GM19351 (cell line): ENCODE data around the gene TKT.
"Not testable (repeated sequence)": the region's sequence is repeated elsewhere in the genome, so short reads cannot be mapped to it uniquely, and the experiment has no call there.

Source experiments
- ATAC-seq: cut with Tn5 transposase; IDR thresholded peaks from one replicate; pipeline ENCODE4 v1.9.1; 2021; ENCODE audit warnings: mild to moderate bottlenecking, moderate library complexity; ENCODE audit not compliant: unreplicated experiment

Gene TKT

GRCh38 chr3:53260286-53260785 is 4.5 kb upstream of the TKT start:
- ATAC-seq: no peak

- no peak for ATAC-seq
Observed at GRCh38 chr3:53259427-53260259, 3.8 kb upstream of the TKT start.

- ATAC-seq: no peak
Observed at GRCh38 chr3:53258600-53259426, 3.0 kb upstream of the TKT start.

- no peak for ATAC-seq
Observed at GRCh38 chr3:53257465-53257864, 1.6 kb upstream of the TKT start.

- no peak for ATAC-seq
Observed at GRCh38 chr3:53256704-53257055, 858 bp upstream of the TKT start.

GRCh38 chr3:53255423-53255774 is 423 bp downstream of the TKT start:
- ATAC-seq: peak; percentile 39

- ATAC-seq: peak; percentile 49
Observed at GRCh38 chr3:53254509-53255422, 1.1 kb downstream of the TKT start.

- no peak for ATAC-seq
Observed at GRCh38 chr3:53253707-53254508, 1.9 kb downstream of the TKT start.

GRCh38 chr3:53252947-53253322 is 2.9 kb downstream of the TKT start:
- not testable (repeated sequence) for ATAC-seq

GRCh38 chr3:53252096-53252946 is 3.5 kb downstream of the TKT start:
- ATAC-seq: no peak

- ATAC-seq: no peak
Observed at GRCh38 chr3:53250881-53251605, 4.8 kb downstream of the TKT start.

GRCh38 chr3:53250453-53250852 is 5.4 kb downstream of the TKT start:
- no peak for ATAC-seq

- ATAC-seq: no peak
Observed at GRCh38 chr3:53248161-53248560, 7.7 kb downstream of the TKT start.

GRCh38 chr3:53247619-53248018 is 8.2 kb downstream of the TKT start:
- no peak for ATAC-seq

GRCh38 chr3:53244271-53244670 is 11.6 kb downstream of the TKT start:
- ATAC-seq: no peak

- ATAC-seq: no peak
Observed at GRCh38 chr3:53243785-53244184, 12.0 kb downstream of the TKT start.

- no peak for ATAC-seq
Observed at GRCh38 chr3:53243165-53243564, 12.7 kb downstream of the TKT start.

GRCh38 chr3:53242642-53243041 is 13.2 kb downstream of the TKT start:
- ATAC-seq: no peak

GRCh38 chr3:53242155-53242554 is 13.7 kb downstream of the TKT start:
- ATAC-seq: no peak
